HepG2 (cell line): ENCODE measurements around the gene SPATA46. TPM values are rescaled to one million over a fixed set of nuclear protein-coding genes. Genes with fewer than 3 reads are reported as not detected.

Experiments used
- ATAC-seq: fragments of 200-7000 bp; cut with Tn5 transposase; 3 replicates; pipeline ENCODE4 v1.9.1; 2020; ENCODE audit warnings: mild to moderate bottlenecking, moderate library complexity
- BruUV-seq: library from RNA; stranded (reverse); fragments of 400-500 nt; replicated peaks from 2 replicates; lab custom pipeline; 2021; lab: Mats Ljungman, UMichigan
- CTCF ChIA-PET: fragments of 300-600 bp; formaldehyde crosslinking; extraction: SDS; loops from one replicate; lab custom pipeline; 2021; ENCODE audit warnings: low total read pairs, inconsistent platforms, low intra/inter-chr PET ratio; lab: Yijun Ruan, JAX
- POLR2A ChIA-PET: fragments of 350-600 bp; sonication (Branson Sonifier 250); formaldehyde crosslinking; loops from one replicate; lab custom pipeline; 2020; ENCODE audit warnings: antibody characterized with exemption, inconsistent platforms; lab: Yijun Ruan, JAX
- DNase-seq: peaks from one replicate; pipeline ENCODE4 v3.0.0-alpha.2; 2015; ENCODE audit warnings: low spot score
- FAIRE-seq: peaks from 3 replicates; lab custom pipeline; 2011; peaks lifted over from hg19 to GRCh38; lab: Jason Lieb, UNC
- H2AFZ ChIP-seq: one replicate; pipeline ENCODE4 v1.6.1; 2011; ENCODE audit warnings: low read length, inconsistent platforms
- H3K27ac ChIP-seq: fragments of 300-600 bp; 3 replicates; pipeline ENCODE4 v1.8.0; 2011; ENCODE audit warnings: mixed run types, mild to moderate bottlenecking, mixed read lengths, low read length, inconsistent platforms; ENCODE audit not compliant: insufficient read depth; ENCODE audit errors: extremely low read length
- H3K27me3 ChIP-seq, 2 experiments: fragments of 200-600 bp in 1 of 2; 2 replicates in 1 of 2; 3 replicates in 1 of 2; pipeline versions ENCODE4 v1.6.0 to v1.8.0; 2011; ENCODE audit warnings: low read length in 2 of 2, mild to moderate bottlenecking in 2 of 2, moderate library complexity in 2 of 2, inconsistent platforms in 1 of 2; ENCODE audit not compliant: insufficient read depth in 2 of 2, control insufficient read depth in 1 of 2
- H3K36me3 ChIP-seq, 2 experiments: fragments of 200-600 bp in 1 of 2; replicated peaks in 1 of 2; 2 replicates in 1 of 2; 3 replicates in 1 of 2; pipeline versions ENCODE4 v1.5.1 to v1.8.0; 2011; ENCODE audit warnings: low read length in 2 of 2, inconsistent platforms in 1 of 2; ENCODE audit not compliant: insufficient read depth in 2 of 2, control insufficient read depth in 1 of 2
- H3K4me1 ChIP-seq: 2 replicates; pipeline ENCODE4 v1.5.1; 2012; ENCODE audit warnings: low read length, inconsistent platforms; ENCODE audit not compliant: insufficient read depth
- H3K4me2 ChIP-seq: 2 replicates; pipeline ENCODE4 v1.6.0; 2011; ENCODE audit warnings: low read depth, low read length, inconsistent platforms
- H3K4me3 ChIP-seq, 3 experiments: fragments of 200-600 bp in 1 of 3; sonication (generic), shearing (Covaris generic) in 1 of 3; replicated peaks in 1 of 3; 2 replicates each; pipeline ENCODE4 v1.5.1; 2011 to 2016; ENCODE audit warnings: low read length in 3 of 3, inconsistent platforms in 2 of 3, low read depth in 2 of 3, mild to moderate bottlenecking in 2 of 3, control low read depth in 1 of 3, mixed read lengths in 1 of 3; ENCODE audit not compliant: insufficient read depth in 1 of 3
- H3K79me2 ChIP-seq: one replicate; pipeline ENCODE4 v1.6.1; 2011; ENCODE audit warnings: low read length, inconsistent platforms; ENCODE audit not compliant: insufficient read depth
- H3K9ac ChIP-seq: 2 replicates; pipeline ENCODE4 v1.6.0; 2011; ENCODE audit warnings: mild to moderate bottlenecking, low read depth, low read length, inconsistent platforms; ENCODE audit not compliant: insufficient read depth
- H3K9me3 ChIP-seq: 2 replicates; pipeline ENCODE4 v1.5.1; 2012; ENCODE audit warnings: mild to moderate bottlenecking, low read length
- H4K20me1 ChIP-seq: 2 replicates; pipeline ENCODE4 v1.6.0; 2011; ENCODE audit warnings: inconsistent platforms, mild to moderate bottlenecking, low read length, moderate library complexity; ENCODE audit not compliant: insufficient read depth
- ARHGAP35 ChIP-seq: sonication (generic); formaldehyde crosslinking; IDR thresholded peaks from 2 replicates; pipeline ENCODE4 v1.9.0; 2022; ENCODE audit warnings: mild to moderate bottlenecking, inconsistent platforms, moderate library complexity, missing genetic modification reagents, borderline replicate concordance
- CBX5 ChIP-seq: sonication (generic); formaldehyde crosslinking; IDR thresholded peaks from 2 replicates; pipeline ENCODE4 v1.4.0; 2020; ENCODE audit warnings: missing genetic modification reagents, borderline replicate concordance
- CHD2 ChIP-seq: IDR thresholded peaks from 2 replicates; pipeline ENCODE4 v1.6.1; 2011; ENCODE audit warnings: low read depth, low read length, improper control_type of control experiment
- CREB1 ChIP-seq, 2 experiments: fragments of 450-650 bp in 1 of 2; IDR thresholded peaks; 2 replicates each; pipeline ENCODE4 v1.6.1; 2016 to 2017; ENCODE audit warnings: control low read depth in 1 of 2, mild to moderate bottlenecking in 1 of 2, missing compliant biosample characterization in 1 of 2, missing genetic modification characterization in 1 of 2
- KAT7 ChIP-seq: IDR thresholded peaks from 2 replicates; pipeline ENCODE4 v1.6.1; 2018; ENCODE audit warnings: borderline replicate concordance, missing compliant biosample characterization
- KAT8 ChIP-seq: IDR thresholded peaks from 2 replicates; pipeline ENCODE4 v1.6.1; 2016; ENCODE audit warnings: missing genetic modification reagents, missing compliant biosample characterization
- NR3C1 ChIP-seq: sonication (generic); formaldehyde crosslinking; IDR thresholded peaks from 2 replicates; pipeline ENCODE4 v1.4.0; 2020; ENCODE audit warnings: missing genetic modification reagents
- PHF5A ChIP-seq: IDR thresholded peaks from one replicate; pipeline ENCODE4 v1.6.1; 2018; ENCODE audit warnings: low read depth, missing genetic modification reagents; ENCODE audit not compliant: unreplicated experiment
- YEATS2 ChIP-seq: sonication (generic); formaldehyde crosslinking; IDR thresholded peaks from 2 replicates; pipeline ENCODE4 v1.4.0; 2020; ENCODE audit warnings: missing genetic modification reagents, borderline replicate concordance
- ZNF224 ChIP-seq: sonication (generic); formaldehyde crosslinking; IDR thresholded peaks from 2 replicates; pipeline ENCODE4 v1.5.0; 2020; ENCODE audit warnings: mild to moderate bottlenecking, missing genetic modification reagents
- ZNF431 ChIP-seq: sonication (generic); formaldehyde crosslinking; IDR thresholded peaks from 2 replicates; pipeline ENCODE4 v1.9.0; 2022; ENCODE audit warnings: missing genetic modification reagents, low read depth, mild to moderate bottlenecking, borderline replicate concordance
- ZNF558 ChIP-seq: sonication (generic); formaldehyde crosslinking; IDR thresholded peaks from 2 replicates; pipeline ENCODE4 v1.9.0; 2022; ENCODE audit warnings: mild to moderate bottlenecking, missing genetic modification reagents, borderline replicate concordance
- ZNF567 ChIP-seq: sonication (generic); formaldehyde crosslinking; IDR thresholded peaks from 2 replicates; pipeline ENCODE4 v1.8.1; 2023; ENCODE audit warnings: mild to moderate bottlenecking, missing genetic modification reagents, borderline replicate concordance
- ZSCAN9 ChIP-seq: IDR thresholded peaks from 2 replicates; pipeline ENCODE4 v1.6.1; 2016; ENCODE audit warnings: borderline replicate concordance
- WGBS: methylation state at CpG from one replicate; pipeline ENCODE4 v1.1.6; 2017; ENCODE audit warnings: low lambda C conversion rate; 5-methylcytosine and 5-hydroxymethylcytosine counted together
- in situ Hi-C: cut with HindIII; loops from 2 replicates; pipeline ENCODE4 v1.10.0; 2017; ENCODE audit warnings: low pct_unique_long_range_greater_than_20kb; ENCODE audit not compliant: extremely low pct_ligation_motif_present
- intact Hi-C: fragments of 100-400 bp; cut with micrococcal nuclease; formaldehyde crosslinking; loops from one replicate; pipeline ENCODE4 v1.10.0; 2022; ENCODE audit not compliant: unreplicated experiment
- polyA plus RNA-seq, 8 experiments: library from polyadenylated mRNA; depleted of rRNA in 3 of 8; stranded (reverse) in 7 of 8; unstranded in 1 of 8; fragments of >200 nt; fragmentation: Illumina TruSeq in 4 of 8; extraction: Trizol in 4 of 8; gene quantifications; 2 replicates each; pipeline versions ENCODE4 v1.2.1 to v1.2.3, GENCODE V29; 2011 to 2016; ENCODE audit warnings: low read depth in 4 of 8, missing spikeins in 1 of 8, mixed read lengths in 1 of 8; ENCODE audit not compliant: insufficient read depth in 1 of 8
- total RNA-seq, 5 experiments: library from RNA; depleted of rRNA; stranded (reverse); fragments of >200 nt; fragmentation: Illumina TruSeq; extraction: Trizol; gene quantifications; 2 replicates each; pipeline ENCODE4 v1.2.3, GENCODE V29; 2016; ENCODE audit warnings: low read depth in 1 of 5
- TF ChIP-seq, protein P1 (sequence below): sonication (generic); formaldehyde crosslinking; IDR thresholded peaks from 2 replicates; pipeline ENCODE4 v1.4.0; 2020; ENCODE audit warnings: mild to moderate bottlenecking, missing genetic modification reagents
- TF ChIP-seq, protein P2 (sequence below): sonication (generic); formaldehyde crosslinking; IDR thresholded peaks from 2 replicates; pipeline ENCODE4 v1.5.0; 2020; ENCODE audit warnings: missing genetic modification reagents, mild to moderate bottlenecking, borderline replicate concordance

SPATA46 gene
- total and polyA plus RNA-seq, 2 of the 13 experiments (the other 11 are each of a cell fraction or from before 2014, with no cell fraction given): not detected

DNA sequence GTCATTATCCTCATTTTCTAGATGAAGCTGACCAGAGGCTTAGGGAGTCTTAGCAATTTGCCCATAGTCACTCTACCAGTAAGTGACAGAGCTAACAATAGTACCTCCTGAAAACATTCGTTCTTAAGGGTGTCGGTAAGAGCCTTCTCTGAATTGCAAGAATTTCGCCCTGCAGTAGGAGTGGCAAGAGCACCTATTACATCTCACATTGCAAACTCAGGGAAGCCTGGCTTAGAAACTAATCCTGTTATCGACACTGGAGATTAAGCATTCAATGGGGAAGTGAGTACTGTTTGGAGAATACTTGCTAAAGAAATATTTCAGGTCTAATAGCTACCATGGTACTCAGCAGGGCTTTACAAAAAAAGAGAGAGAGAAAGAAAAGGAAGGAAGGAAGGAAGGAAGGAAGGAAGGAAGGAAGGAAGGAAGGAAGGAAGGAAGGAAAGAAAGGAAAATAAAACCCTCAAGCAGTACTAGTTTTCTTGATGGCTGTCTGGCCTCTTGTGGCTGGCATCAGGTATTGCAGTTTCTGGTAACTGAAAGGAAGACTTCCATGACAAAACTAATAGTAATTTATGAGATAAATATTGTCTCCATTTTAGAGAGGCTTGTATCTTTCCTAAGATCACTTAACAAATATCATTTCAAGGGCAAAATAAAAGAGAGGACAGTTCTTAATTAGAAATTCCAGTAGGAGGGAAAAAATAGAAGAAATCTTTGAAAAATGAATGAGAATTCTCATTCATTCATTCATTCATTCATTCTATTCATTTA, 15.3 kb upstream of the SPATA46 start:
- H3K36me3 ChIP-seq: no peaks in the 10 kb centered on the region
- no peak overlapping the region for H2AFZ ChIP-seq
- in situ Hi-C loops (loop anchor here (5.0 kb wide), 1 partner anchor 335 kb away; no protein-coding TSS in a partner anchor), intact Hi-C loops (loop anchor here (1.0 to 10.0 kb wide), 2 partner anchors 107 to 336 kb away; no protein-coding TSS in a partner anchor)
- no peak overlapping the region for H3K4me3 ChIP-seq
- H3K4me2 ChIP-seq: peak overlapping the region; percentile 23; the same call in 1 of the 2 replicates
- no peaks in the 10 kb centered on the region for H3K27me3 ChIP-seq
- FAIRE-seq (peak; percentile 40), DNase-seq (peak; percentile 28), ATAC-seq (0 out of 3 replicates have a peak, but pooled peaks have one; percentile 18)
- no TSS peak for BruUV-seq
- H3K27ac ChIP-seq: no peak overlapping the region
- peaks cover 21% of the 10 kb centered on the region for H3K4me1 ChIP-seq
- 57% methylated on average over 4 of the region's 4 CpGs for WGBS
- POLR2A ChIA-PET: no interaction called here
- no peak overlapping the region for H3K9ac ChIP-seq
- H3K79me2 ChIP-seq: no peaks in the 10 kb centered on the region
- CTCF ChIA-PET: interaction anchor here (2.5 kb wide), 1 partner anchor 336 kb away, joined by 10 read pairs; no protein-coding TSS in a partner anchor
- H4K20me1 ChIP-seq: no peaks in the 10 kb centered on the region
- no peaks in the 10 kb centered on the region for H3K9me3 ChIP-seq
- TF ChIP-seq CREB1 (IDR thresholded peaks at IDR 0.05) (no peak), CREB1 (CRISPR knock-in tag; IDR thresholded peaks at IDR 0.05) (no peak), YEATS2 (CRISPR knock-in tag) (no peak), KAT7 (CRISPR knock-in tag) (no peak), ZNF567 (CRISPR knock-in tag) (no peak), ARHGAP35 (no peak), ZSCAN9 (no peak), CHD2 (no peak), KAT8 (CRISPR knock-in tag) (no peak), CBX5 (CRISPR knock-in tag) (no peak), NR3C1 (CRISPR knock-in tag) (no peak), ZNF558 (CRISPR knock-in tag) (no peak), ZNF224 (CRISPR knock-in tag) (no peak), PHF5A (no peak), ZNF431 (CRISPR knock-in tag) (no peak)
- TF ChIP-seq, protein P1, sequence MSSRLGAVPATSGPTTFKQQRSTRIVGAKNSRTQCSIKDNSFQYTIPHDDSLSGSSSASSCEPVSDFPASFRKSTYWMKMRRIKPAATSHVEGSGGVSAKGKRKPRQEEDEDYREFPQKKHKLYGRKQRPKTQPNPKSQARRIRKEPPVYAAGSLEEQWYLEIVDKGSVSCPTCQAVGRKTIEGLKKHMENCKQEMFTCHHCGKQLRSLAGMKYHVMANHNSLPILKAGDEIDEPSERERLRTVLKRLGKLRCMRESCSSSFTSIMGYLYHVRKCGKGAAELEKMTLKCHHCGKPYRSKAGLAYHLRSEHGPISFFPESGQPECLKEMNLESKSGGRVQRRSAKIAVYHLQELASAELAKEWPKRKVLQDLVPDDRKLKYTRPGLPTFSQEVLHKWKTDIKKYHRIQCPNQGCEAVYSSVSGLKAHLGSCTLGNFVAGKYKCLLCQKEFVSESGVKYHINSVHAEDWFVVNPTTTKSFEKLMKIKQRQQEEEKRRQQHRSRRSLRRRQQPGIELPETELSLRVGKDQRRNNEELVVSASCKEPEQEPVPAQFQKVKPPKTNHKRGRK (CRISPR knock-in tag): peak; percentile 96
- TF ChIP-seq, protein P2, sequence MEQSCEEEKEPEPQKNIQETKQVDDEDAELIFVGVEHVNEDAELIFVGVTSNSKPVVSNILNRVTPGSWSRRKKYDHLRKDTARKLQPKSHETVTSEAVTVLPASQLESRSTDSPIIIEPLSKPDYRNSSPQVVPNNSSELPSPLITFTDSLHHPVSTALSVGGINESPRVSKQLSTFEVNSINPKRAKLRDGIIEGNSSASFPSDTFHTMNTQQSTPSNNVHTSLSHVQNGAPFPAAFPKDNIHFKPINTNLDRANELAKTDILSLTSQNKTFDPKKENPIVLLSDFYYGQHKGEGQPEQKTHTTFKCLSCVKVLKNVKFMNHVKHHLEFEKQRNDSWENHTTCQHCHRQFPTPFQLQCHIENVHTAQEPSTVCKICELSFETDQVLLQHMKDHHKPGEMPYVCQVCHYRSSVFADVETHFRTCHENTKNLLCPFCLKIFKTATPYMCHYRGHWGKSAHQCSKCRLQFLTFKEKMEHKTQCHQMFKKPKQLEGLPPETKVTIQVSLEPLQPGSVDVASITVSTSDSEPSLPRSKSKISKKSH (CRISPR knock-in tag): no peak
